Prostate gland (tissue), 2 donors: Measurements from ENCODE around the gene OSBP2. TPM values are rescaled to one million over a fixed set of nuclear protein-coding genes. Genes with fewer than 3 reads are reported as not detected.

Experiments
- DNase-seq: peaks from one replicate; pipeline ENCODE4 v3.0.0-alpha.2; 2019; ENCODE audit warnings: low spot score
- H3K27ac ChIP-seq, 2 donors: fragments of 200-600 bp; sonication (generic); 2 replicates each; pipeline ENCODE4 v1.5.1; 2017 to 2019
- H3K27me3 ChIP-seq: fragments of 200-600 bp; sonication (generic); replicated peaks from 2 replicates; pipeline ENCODE4 v1.5.1; 2019; ENCODE audit not compliant: insufficient read depth
- H3K36me3 ChIP-seq, 2 donors: fragments of 200-600 bp; sonication (generic); 1 replicate in 1 of 2; 2 replicates in 1 of 2; pipeline versions ENCODE4 v1.5.1 to v1.8.1; 2017 to 2019
- H3K4me1 ChIP-seq: fragments of 200-600 bp; sonication (generic); replicated peaks from 2 replicates; pipeline ENCODE4 v1.5.1; 2019
- H3K4me3 ChIP-seq, 2 donors: fragments of 200-600 bp; sonication (generic); 2 replicates each; pipeline ENCODE4 v1.5.1; 2017 to 2019
- H3K9me3 ChIP-seq: fragments of 200-600 bp; sonication (generic); 2 replicates; pipeline ENCODE4 v1.5.1; 2017
- CTCF ChIP-seq, 4 experiments: fragments of 200-600 bp in 2 of 4; fragments of 450-650 bp in 2 of 4; sonication (generic) in 2 of 4; IDR thresholded peaks; 1 replicate in 3 of 4; 2 replicates in 1 of 4; pipeline ENCODE4 v1.5.1; 2016 to 2019; ENCODE audit warnings: antibody characterized with exemption in 4 of 4, mild to moderate bottlenecking in 2 of 4, moderate library complexity in 2 of 4
- POLR2A ChIP-seq: fragments of 450-650 bp; IDR thresholded peaks from one replicate; pipeline ENCODE4 v1.6.1; 2016; ENCODE audit warnings: antibody characterized with exemption, mild to moderate bottlenecking
- POLR2AphosphoS5 ChIP-seq: sonication (generic); formaldehyde crosslinking; IDR thresholded peaks from one replicate; pipeline ENCODE4 v1.6.1; 2017; ENCODE audit warnings: antibody characterized with exemption
- WGBS: methylation state at CpG from one replicate; pipeline ENCODE4 v1.1.5; 2018; 5-methylcytosine and 5-hydroxymethylcytosine counted together
- intact Hi-C: fragments of 100-400 bp; cut with DNase I; formaldehyde crosslinking; loops from one replicate; pipeline ENCODE4 v1.14.2; 2022
- total RNA-seq, 2 donors: library from RNA; depleted of rRNA; stranded (reverse); fragments of >200 nt; gene quantifications; one replicate each; pipeline ENCODE4 v1.1.0, GENCODE V29; 2016

Gene OSBP2
- total RNA-seq, 2 donors from 2014 or later: 4.5 to 16.2 TPM

GRCh38 chr22:30876915-30877553 is 182.4 kb downstream of the OSBP2 start:
- TF ChIP-seq CTCF (IDR thresholded peaks at IDR 0.05): no peak
- TF ChIP-seq POLR2A: no peak
- TF ChIP-seq POLR2AphosphoS5: no peak
- no peaks in the 10 kb centered on the region for H3K27me3 ChIP-seq
- H3K4me3 ChIP-seq: no peak overlapping the region
- H3K9me3 ChIP-seq: no peaks in the 10 kb centered on the region
- DNase-seq: no peak
- intact Hi-C loops: no loop called here
- H3K36me3 ChIP-seq: no peaks in the 10 kb centered on the region
- H3K4me1 ChIP-seq: no peaks in the 10 kb centered on the region
- WGBS: 38% methylated on average over 9 of the region's 9 CpGs
- H3K27ac ChIP-seq: no peak overlapping the region

GRCh38 chr22:30877662-30878515 is 183.2 kb downstream of the OSBP2 start:
- no peak overlapping the region for H3K4me3 ChIP-seq
- H3K27ac ChIP-seq: no peak overlapping the region
- H3K9me3 ChIP-seq: no peaks in the 10 kb centered on the region
- 79% methylated on average over 15 of the region's 15 CpGs for WGBS
- no peaks in the 10 kb centered on the region for H3K27me3 ChIP-seq
- TF ChIP-seq POLR2AphosphoS5: no peak
- no peak for DNase-seq
- intact Hi-C loops: no loop called here
- H3K36me3 ChIP-seq: no peaks in the 10 kb centered on the region
- no peaks in the 10 kb centered on the region for H3K4me1 ChIP-seq

- H3K36me3 ChIP-seq: no peaks in the 10 kb centered on the region
- no peak overlapping the region for H3K4me3 ChIP-seq
- TF ChIP-seq POLR2AphosphoS5: no peak
- no peak for TF ChIP-seq CTCF (IDR thresholded peaks at IDR 0.05)
- no peak for TF ChIP-seq POLR2A
- intact Hi-C loops: no loop called here
- no peaks in the 10 kb centered on the region for H3K27me3 ChIP-seq
- DNase-seq: no peak
- H3K4me1 ChIP-seq: no peaks in the 10 kb centered on the region
- 71% methylated on average over 16 of the region's 16 CpGs for WGBS
- no peak overlapping the region for H3K27ac ChIP-seq
- H3K9me3 ChIP-seq: no peaks in the 10 kb centered on the region
Measured at GRCh38 chr22:30878516-30879414, 184.1 kb downstream of the OSBP2 start.

- TF ChIP-seq POLR2A (no peak), POLR2AphosphoS5 (no peak), CTCF (IDR thresholded peaks at IDR 0.05) (no peak)
- Histone ChIP-seq H3K4me3 (no peak overlapping the region), H3K27me3 (no peaks in the 10 kb centered on the region), H3K36me3 (no peaks in the 10 kb centered on the region), H3K9me3 (no peaks in the 10 kb centered on the region), H3K4me1 (no peaks in the 10 kb centered on the region), H3K27ac (no peak overlapping the region)
- WGBS: 78% methylated on average over 8 of the region's 8 CpGs
- no peak for DNase-seq
- intact Hi-C loops: no loop called here
Measured at GRCh38 chr22:30879415-30879797, 184.7 kb downstream of the OSBP2 start.

GRCh38 chr22:30880181-30880601 is 185.5 kb downstream of the OSBP2 start:
- intact Hi-C loops: no loop called here
- H3K27ac ChIP-seq: no peak overlapping the region
- no peaks in the 10 kb centered on the region for H3K9me3 ChIP-seq
- TF ChIP-seq CTCF (IDR thresholded peaks at IDR 0.05): no peak
- no peak for TF ChIP-seq POLR2AphosphoS5
- no peak for TF ChIP-seq POLR2A
- H3K27me3 ChIP-seq: no peaks in the 10 kb centered on the region
- H3K4me1 ChIP-seq: no peaks in the 10 kb centered on the region
- WGBS: 93% methylated on average over 8 of the region's 8 CpGs
- no peak overlapping the region for H3K4me3 ChIP-seq
- DNase-seq: no peak
- H3K36me3 ChIP-seq: no peaks in the 10 kb centered on the region
